GM21786 (cell line): ENCODE data around the gene MYRIP.
"Not testable (repeated sequence)": the region's sequence is repeated elsewhere in the genome, so short reads cannot be mapped to it uniquely, and the experiment has no call there.

Experiments used
- ATAC-seq: cut with Tn5 transposase; IDR thresholded peaks from one replicate; pipeline ENCODE4 v1.9.1; 2021; ENCODE audit not compliant: unreplicated experiment

Gene MYRIP

GRCh38 chr3:40022297-40022827 is 213.0 kb downstream of the MYRIP start:
- ATAC-seq: no peak

DNA sequence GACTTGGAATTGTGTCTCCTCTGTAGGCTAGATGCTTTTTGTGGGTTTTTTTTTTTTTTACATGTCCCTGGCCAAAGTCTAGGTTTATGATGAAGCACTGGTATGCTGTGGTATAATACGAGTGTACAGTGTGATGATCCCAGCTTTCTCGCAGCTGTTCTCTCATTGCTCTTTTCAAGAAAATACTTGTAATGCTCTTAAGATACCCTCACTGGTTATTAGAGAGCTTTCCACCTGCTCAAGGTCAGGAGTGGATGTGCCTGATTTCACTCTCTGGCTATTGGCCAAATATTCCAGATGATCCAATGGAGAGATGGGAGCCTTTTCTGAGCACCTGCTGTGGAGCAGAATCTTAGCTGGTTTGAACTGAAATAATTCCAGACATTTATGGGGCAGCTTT is 215.1 kb downstream of the MYRIP start:
- no peak for ATAC-seq

DNA sequence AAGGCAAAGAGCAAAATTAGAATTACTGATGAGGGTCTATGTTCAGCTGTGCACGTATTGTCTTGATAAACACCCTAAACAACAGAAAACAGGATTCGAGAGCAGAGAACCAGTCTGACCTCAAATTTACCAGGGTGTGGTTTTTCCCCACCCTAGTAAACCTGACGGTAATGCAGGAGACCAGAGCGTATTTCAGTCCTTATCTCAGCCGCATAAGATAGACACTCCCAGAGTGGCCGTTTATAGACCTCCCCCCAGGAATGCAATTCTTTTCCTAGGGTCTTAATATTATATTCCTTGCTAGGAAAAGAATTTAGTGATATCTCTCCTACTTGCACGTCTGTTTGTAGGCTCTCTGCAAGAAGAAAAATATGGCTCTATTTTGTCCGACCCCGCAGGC is 216.5 kb downstream of the MYRIP start:
- not testable (repeated sequence) for ATAC-seq

DNA sequence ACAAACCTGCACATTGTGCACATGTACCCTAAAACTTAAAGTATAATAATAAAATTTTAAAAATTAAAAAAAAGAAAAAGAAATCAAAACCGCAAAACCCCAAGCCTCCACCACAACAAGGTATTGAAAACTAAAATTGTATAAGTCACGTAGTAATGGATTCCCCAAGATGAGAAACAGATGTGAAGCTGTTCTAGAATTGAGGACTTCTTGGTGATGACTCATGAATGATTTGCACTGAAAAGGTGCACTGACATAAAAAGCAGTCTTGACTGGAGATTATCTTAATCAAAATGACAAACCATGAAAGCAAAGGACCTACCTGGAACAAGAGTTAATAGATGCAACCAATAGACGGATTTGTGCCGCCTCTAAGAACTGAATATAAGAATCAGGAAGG is 225.8 kb downstream of the MYRIP start:
- no peak for ATAC-seq

GRCh38 chr3:40037582-40037981 is 228.2 kb downstream of the MYRIP start:
- ATAC-seq: no peak

GRCh38 chr3:40042752-40043443 is 233.5 kb downstream of the MYRIP start:
- ATAC-seq: no peak

- ATAC-seq: no peak
These were observed 234.0 kb downstream of the MYRIP start for GRCh38 chr3:40043444-40043755.

- ATAC-seq: no peak
These were observed 235.1 kb downstream of the MYRIP start for GRCh38 chr3:40044487-40044886.

DNA sequence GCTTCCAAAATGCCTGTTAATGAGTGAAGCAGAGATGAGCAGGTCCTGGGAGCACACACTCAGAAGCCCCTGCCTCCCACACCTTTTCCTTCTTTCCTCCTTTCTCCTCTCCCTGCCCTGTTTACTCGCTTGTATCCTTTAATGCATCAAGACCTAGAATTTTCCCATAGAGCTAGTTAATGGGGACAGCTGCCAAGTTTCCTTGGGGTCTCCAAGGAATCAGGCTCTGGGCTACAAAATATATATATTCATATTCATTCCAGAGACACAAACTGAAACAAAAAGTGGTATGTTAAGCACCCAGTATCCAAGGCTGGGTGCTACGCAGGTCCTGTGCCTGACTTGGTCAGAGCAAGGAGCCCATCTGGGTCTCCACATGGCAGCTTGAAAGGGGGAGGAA is 235.6 kb downstream of the MYRIP start:
- no peak for ATAC-seq

- ATAC-seq: no peak
These were observed 236.7 kb downstream of the MYRIP start for GRCh38 chr3:40046149-40046548.

GRCh38 chr3:40047406-40047805 is 238.0 kb downstream of the MYRIP start:
- ATAC-seq: no peak

DNA sequence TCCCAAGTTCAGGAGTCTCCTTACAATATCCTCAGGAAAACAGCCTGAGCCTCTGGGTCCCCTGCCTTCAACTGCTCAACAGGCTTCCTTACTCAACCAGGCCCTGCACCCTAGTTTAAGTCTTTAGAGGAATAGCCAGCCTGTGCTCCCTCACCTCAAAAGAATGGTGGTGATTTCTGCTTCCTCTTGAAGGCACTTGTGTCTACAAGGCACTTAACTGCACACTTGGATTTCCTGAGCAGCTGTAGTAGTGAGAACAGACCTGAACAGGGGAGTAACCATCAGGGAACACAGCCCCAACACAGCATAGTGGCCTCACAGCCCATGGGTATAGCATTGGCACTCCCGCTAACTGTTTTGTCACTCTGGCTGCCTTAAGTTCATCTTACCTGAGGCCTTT is 244.3 kb downstream of the MYRIP start:
- no peak for ATAC-seq

DNA sequence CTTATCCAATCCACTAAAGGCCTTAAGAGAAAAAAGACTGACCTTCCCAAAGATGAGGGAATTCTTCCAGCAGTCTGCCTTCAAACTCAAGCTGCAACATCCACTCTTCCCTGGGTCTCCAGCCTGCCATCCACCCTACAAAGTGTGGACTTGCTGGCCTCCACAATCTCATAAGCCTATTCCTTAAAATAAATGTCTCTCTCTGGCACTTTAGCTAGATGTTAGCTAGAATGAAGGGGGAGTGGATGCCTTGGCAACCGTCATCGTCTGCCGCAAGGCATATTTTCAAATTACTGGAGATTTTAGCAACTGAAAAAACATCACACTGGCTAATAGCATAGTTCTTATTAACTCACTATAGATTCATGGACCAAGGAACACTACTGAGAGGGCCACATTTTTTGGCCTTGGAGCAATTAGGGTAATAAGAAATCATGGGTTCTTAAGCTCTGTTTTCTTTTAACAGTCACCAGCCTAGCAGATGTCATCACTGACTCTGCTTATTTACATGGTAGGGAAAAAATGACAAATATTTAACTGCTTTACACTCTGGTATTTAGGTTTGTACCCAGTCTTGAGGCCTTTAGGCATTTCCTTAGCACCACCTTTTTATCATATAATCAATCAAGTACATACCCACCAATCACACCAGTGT is 245.3 kb downstream of the MYRIP start:
- no peak for ATAC-seq

DNA sequence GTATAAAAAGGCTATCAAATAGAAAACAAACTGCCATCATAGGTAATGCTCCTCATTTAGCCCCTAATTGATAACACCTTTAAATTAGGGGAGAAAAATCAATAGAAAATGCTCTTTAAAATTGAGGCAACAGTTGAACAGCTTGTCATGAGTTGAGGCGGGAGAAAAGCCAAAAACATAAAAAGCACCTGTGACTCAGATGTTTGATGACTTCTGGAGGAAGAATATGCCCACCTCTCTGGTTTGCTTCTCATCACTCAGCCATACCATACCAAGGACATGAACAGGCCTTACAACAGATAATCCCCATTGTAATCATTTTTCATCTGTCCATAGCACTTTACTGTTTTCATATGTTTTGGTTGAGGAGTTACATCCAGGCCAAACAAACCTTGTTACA is 246.0 kb downstream of the MYRIP start:
- ATAC-seq: no peak

- no peak for ATAC-seq
These were observed 246.5 kb downstream of the MYRIP start for GRCh38 chr3:40055956-40056355.

DNA sequence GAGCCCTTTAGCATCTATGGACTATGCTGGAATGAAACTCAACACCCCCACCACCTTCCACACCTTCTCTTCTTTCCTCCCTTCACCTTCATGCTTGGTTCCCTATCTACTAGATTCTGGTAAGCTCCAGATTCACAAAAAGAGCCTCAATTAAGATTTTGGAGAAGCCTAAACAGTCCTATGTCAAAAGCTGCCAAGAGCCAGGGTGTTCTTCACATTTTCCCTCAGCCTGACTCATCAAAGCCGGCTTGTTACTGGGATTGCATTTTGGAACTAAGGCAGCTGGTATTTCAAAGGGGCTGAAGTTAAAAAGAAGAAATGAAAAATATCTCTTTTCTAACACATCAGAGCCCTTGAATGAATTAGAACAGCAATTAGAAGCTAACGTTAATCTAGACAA is 247.7 kb downstream of the MYRIP start:
- no peak for ATAC-seq

GRCh38 chr3:40057786-40058185 is 248.4 kb downstream of the MYRIP start:
- no peak for ATAC-seq

GRCh38 chr3:40068636-40069035 is 259.2 kb downstream of the MYRIP start:
- no peak for ATAC-seq

GRCh38 chr3:40070816-40071215 is 261.4 kb downstream of the MYRIP start:
- ATAC-seq: no peak

DNA sequence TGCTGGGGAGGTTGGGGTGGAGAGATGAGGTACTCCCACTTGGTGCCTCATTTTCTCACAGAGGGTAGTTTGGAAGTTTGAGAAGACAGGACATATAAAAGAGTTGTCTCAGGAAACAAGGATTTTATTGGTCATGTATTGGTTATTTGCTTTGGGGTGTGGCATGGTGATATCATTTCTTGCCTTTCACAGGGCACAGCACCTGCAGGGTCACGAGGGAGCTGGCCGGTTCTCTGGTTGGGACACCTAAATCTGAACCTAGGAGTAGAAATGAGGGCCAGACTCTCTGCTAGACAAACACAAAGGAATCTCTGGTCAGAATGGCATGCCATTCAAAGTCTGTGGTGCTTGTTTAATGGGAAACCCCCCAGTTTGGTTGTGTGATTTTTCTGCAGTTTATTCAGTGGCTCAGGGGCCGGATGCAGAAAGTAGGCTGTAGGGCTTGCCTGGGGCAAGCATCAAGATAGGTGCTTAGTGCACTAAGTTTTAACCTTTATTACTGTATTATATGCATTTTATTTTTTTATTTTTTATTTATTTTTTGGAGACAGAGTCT is 262.4 kb downstream of the MYRIP start:
- no peak for ATAC-seq

DNA sequence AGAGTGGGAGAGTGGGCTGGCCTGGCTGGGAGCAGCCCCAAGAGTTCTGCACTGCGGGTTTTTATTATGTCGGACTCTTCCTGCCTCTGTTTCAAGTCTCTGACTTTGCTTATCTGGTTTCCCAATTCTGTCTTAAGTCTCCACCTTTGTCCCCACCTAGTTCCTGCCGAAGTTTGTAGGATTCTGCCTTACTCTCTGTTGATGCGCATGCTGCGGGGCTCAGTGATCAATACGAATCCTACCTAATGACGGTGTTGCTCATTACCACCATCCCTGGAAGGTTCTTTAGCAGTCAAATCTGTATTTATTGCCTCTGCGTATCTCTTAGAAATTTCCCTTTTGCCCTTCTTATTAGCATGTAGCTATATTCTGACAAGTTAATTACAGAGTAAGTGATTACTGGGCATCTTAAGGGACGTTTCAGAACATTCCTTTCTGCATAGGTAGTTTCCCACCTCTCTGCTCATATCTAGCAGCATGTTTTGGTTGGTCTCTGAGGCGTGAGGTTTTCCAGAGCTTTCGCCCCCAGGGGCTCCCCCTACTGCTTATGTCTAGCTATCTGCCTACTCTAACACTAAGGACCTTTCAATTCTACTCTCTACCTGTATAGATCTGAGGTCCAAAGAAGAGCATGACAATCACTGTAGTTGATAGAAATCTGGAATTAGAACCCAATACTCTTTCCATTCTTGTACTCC is 264.1 kb downstream of the MYRIP start:
- no peak for ATAC-seq

DNA sequence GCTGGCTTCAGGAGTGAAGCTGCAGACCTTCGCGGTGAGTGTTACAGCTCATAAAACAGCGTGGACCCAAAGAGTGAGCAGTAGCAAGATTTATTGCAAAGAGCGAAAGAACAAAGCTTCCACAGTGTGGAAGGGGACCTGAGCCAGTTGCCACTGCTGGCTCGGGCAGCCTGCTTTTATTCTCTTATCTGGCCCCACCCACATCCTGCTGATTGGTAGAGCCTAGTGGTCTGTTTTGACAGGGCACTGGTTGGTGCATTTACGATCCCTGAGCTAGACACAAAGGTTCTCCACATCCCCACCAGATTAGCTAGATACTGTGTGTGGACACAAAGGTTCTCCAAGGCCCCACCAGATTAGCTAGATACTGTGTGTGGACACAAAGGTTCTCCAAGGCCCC is 267.7 kb downstream of the MYRIP start:
- not testable (repeated sequence) for ATAC-seq
